Fibroblast of lung (primary cell): ENCODE data around the gene DUSP28. TPM values are rescaled to one million over a fixed set of nuclear protein-coding genes. Genes with fewer than 3 reads are reported as not detected.

Experiments
- DNase-seq, 2 donors: peaks; one replicate each; pipeline versions ENCODE4 v3.0.0 to v3.0.0-alpha.2; 2010; ENCODE audit warnings: low read depth in 2 of 2
- H2AFZ ChIP-seq: 2 replicates; pipeline ENCODE4 v1.5.1; 2012; ENCODE audit warnings: low read length, control low read depth, inconsistent platforms
- H3K27ac ChIP-seq: 2 replicates; pipeline ENCODE4 v1.5.1; 2011; ENCODE audit warnings: low read length, control low read depth; ENCODE audit not compliant: insufficient read depth
- H3K27me3 ChIP-seq: 2 replicates; pipeline ENCODE4 v1.5.1; 2011; ENCODE audit warnings: mild to moderate bottlenecking, low read length; ENCODE audit not compliant: control insufficient read depth, insufficient read depth
- H3K36me3 ChIP-seq: 2 replicates; pipeline ENCODE4 v1.5.1; 2011; ENCODE audit warnings: low read length; ENCODE audit not compliant: control insufficient read depth, insufficient read depth
- H3K4me1 ChIP-seq: 2 replicates; pipeline ENCODE4 v1.5.1; 2011; ENCODE audit warnings: low read length; ENCODE audit not compliant: control insufficient read depth, insufficient read depth; ENCODE audit errors: extremely low read depth
- H3K4me2 ChIP-seq: 2 replicates; pipeline ENCODE4 v1.5.1; 2011; ENCODE audit warnings: low read length, control low read depth; ENCODE audit not compliant: insufficient read depth; ENCODE audit errors: extremely low read depth
- H3K4me3 ChIP-seq, 4 experiments: fragments of 200-600 bp in 1 of 4; sonication (generic) in 1 of 4; replicated peaks in 1 of 4; 2 replicates each; pipeline ENCODE4 v1.5.1; 2011 to 2016; ENCODE audit warnings: low read length in 4 of 4, low read depth in 3 of 4, mild to moderate bottlenecking in 3 of 4, control low read depth in 2 of 4, inconsistent platforms in 1 of 4, mixed read lengths in 1 of 4; ENCODE audit not compliant: insufficient read depth in 1 of 4; ENCODE audit errors: control extremely low read depth in 1 of 4
- H3K79me2 ChIP-seq: 2 replicates; pipeline ENCODE4 v1.5.1; 2012; ENCODE audit warnings: mild to moderate bottlenecking, low read length, inconsistent platforms; ENCODE audit not compliant: control insufficient read depth, insufficient read depth
- H3K9ac ChIP-seq: 2 replicates; pipeline ENCODE4 v1.5.1; 2011; ENCODE audit warnings: mild to moderate bottlenecking, low read length, control low read depth; ENCODE audit not compliant: insufficient read depth
- H3K9me3 ChIP-seq: 2 replicates; pipeline ENCODE4 v1.5.1; 2012; ENCODE audit warnings: low read depth, low read length; ENCODE audit not compliant: control insufficient read depth, insufficient read depth
- H4K20me1 ChIP-seq: 2 replicates; pipeline ENCODE4 v1.5.1; 2011; ENCODE audit warnings: low read length; ENCODE audit not compliant: control insufficient read depth, insufficient read depth; ENCODE audit errors: extremely low read depth
- CTCF ChIP-seq, 2 donors: IDR thresholded peaks in 1 of 2; conservative IDR thresholded peaks in 1 of 2; 1 replicate in 1 of 2; 2 replicates in 1 of 2; pipeline ENCODE4 v1.5.1; 2011 to 2012; ENCODE audit warnings: low read length in 2 of 2, control low read depth in 1 of 2, inconsistent platforms in 1 of 2, low read depth in 1 of 2, mild to moderate bottlenecking in 1 of 2
- EZH2 ChIP-seq: IDR thresholded peaks from 2 replicates; pipeline ENCODE4 v1.5.1; 2012; ENCODE audit warnings: low read length, control low read depth, mild to moderate bottlenecking; ENCODE audit errors: missing control alignments
- polyA plus RNA-seq, 2 donors: library from polyadenylated mRNA; depleted of rRNA in 1 of 2; stranded (reverse) in 1 of 2; unstranded in 1 of 2; fragments of >200 nt; gene quantifications; 2 replicates each; pipeline ENCODE4 v1.2.1, GENCODE V29; 2011 to 2012; ENCODE audit warnings: missing spikeins in 1 of 2
- total RNA-seq: library from RNA; depleted of rRNA; stranded (reverse); fragments of >200 nt; gene quantifications from 2 replicates; pipeline ENCODE4 v1.2.1, GENCODE V29; 2014

The DUSP28 gene
- total and polyA plus RNA-seq, 2 donors (not counting 1 experiment from before 2014, with no cell fraction given): 2.5 to 3.9 TPM

GRCh38 chr2:240576436-240577205 is 16.5 kb downstream of the DUSP28 start:
- Histone ChIP-seq H4K20me1 (no peaks in the 10 kb centered on the region), H3K79me2 (peaks cover 7% of the 10 kb centered on the region), H3K9me3 (no peaks in the 10 kb centered on the region), H3K36me3 (peaks cover 5% of the 10 kb centered on the region), H3K4me1 (peaks cover 6% of the 10 kb centered on the region), H3K9ac (no peak overlapping the region), H2AFZ (no peak overlapping the region), H3K4me3 (no peak overlapping the region), H3K27me3 (no peaks in the 10 kb centered on the region), H3K4me2 (no peak overlapping the region), H3K27ac (no peak overlapping the region)
- no peak for DNase-seq
- TF ChIP-seq EZH2 (no peak), CTCF (conservative IDR thresholded peaks at IDR 0.05 in 1 of 2, IDR thresholded peaks at IDR 0.05 in 1 of 2; ENCODE audit: low read depth in 1 of 2, low read length in 2 of 2) (no peak)

GRCh38 chr2:240577281-240578109 is 17.3 kb downstream of the DUSP28 start:
- H3K4me2 ChIP-seq: no peak overlapping the region
- H3K36me3 ChIP-seq: peaks cover 5% of the 10 kb centered on the region
- no peaks in the 10 kb centered on the region for H4K20me1 ChIP-seq
- peaks cover 11% of the 10 kb centered on the region for H3K79me2 ChIP-seq
- no peak overlapping the region for H3K9ac ChIP-seq
- no peak for DNase-seq
- H3K9me3 ChIP-seq: no peaks in the 10 kb centered on the region
- no peaks in the 10 kb centered on the region for H3K27me3 ChIP-seq
- H2AFZ ChIP-seq: no peak overlapping the region
- H3K4me1 ChIP-seq: peaks cover 6% of the 10 kb centered on the region
- no peak for TF ChIP-seq EZH2
- TF ChIP-seq CTCF (conservative IDR thresholded peaks at IDR 0.05 in 1 of 2, IDR thresholded peaks at IDR 0.05 in 1 of 2; ENCODE audit: low read depth in 1 of 2, low read length in 2 of 2): no peak
- no peak overlapping the region for H3K27ac ChIP-seq
- H3K4me3 ChIP-seq: no peak overlapping the region

GRCh38 chr2:240578110-240578450 is 17.9 kb downstream of the DUSP28 start:
- Histone ChIP-seq H3K36me3 (peaks cover 5% of the 10 kb centered on the region), H4K20me1 (no peaks in the 10 kb centered on the region)

More at GRCh38 chr2:240578110-240578450, 17.9 kb downstream of the DUSP28 start:
- no peak overlapping the region for H3K4me3 ChIP-seq
- H3K79me2 ChIP-seq: peaks cover 15% of the 10 kb centered on the region
- H3K27ac ChIP-seq: no peak overlapping the region
- H3K27me3 ChIP-seq: no peaks in the 10 kb centered on the region
- peaks cover 6% of the 10 kb centered on the region for H3K4me1 ChIP-seq
- H3K9me3 ChIP-seq: no peaks in the 10 kb centered on the region
- no peak for TF ChIP-seq EZH2
- no peak for TF ChIP-seq CTCF (conservative IDR thresholded peaks at IDR 0.05 in 1 of 2, IDR thresholded peaks at IDR 0.05 in 1 of 2; ENCODE audit: low read depth in 1 of 2, low read length in 2 of 2)
- DNase-seq: no peak
- H3K9ac ChIP-seq: no peak overlapping the region
- H2AFZ ChIP-seq: no peak overlapping the region
- H3K4me2 ChIP-seq: no peak overlapping the region
